GM18520 (cell line): Measurements from ENCODE around the gene TSPAN8.
"Not testable (repeated sequence)": the region's sequence is repeated elsewhere in the genome, so short reads cannot be mapped to it uniquely, and the experiment has no call there.

ENCODE experiments used
- ATAC-seq: cut with Tn5 transposase; IDR thresholded peaks from one replicate; pipeline ENCODE4 v1.9.1; 2021; ENCODE audit not compliant: unreplicated experiment

The TSPAN8 gene

DNA sequence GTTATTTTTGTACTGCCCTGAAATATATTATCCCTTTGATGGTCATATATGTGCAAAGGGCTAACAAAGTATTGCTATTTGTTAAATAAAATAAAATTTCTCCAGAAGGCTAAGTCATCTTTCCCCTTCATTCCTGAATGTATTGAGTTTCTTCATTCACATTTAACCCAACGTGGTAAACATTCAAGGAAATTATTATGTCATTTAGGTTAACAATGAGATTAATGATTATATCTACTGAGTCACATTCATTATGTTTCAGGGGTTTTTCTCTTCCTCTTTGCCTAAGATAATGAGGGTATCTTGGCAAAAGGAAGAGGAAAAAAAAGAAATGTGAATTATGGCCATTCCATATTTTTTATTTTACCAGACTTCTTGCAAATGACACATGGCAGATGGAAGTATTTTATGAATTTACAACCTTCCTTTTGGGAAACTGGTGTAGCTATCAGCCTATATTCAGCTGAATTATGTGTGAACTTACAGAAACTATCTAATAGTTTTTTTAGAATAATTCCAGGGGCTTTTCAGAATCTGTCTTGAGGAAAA is 27.2 kb downstream of the TSPAN8 start:
- no peak for ATAC-seq

- no peak for ATAC-seq
Observed at GRCh38 chr12:71129364-71129763, 28.4 kb downstream of the TSPAN8 start.

DNA sequence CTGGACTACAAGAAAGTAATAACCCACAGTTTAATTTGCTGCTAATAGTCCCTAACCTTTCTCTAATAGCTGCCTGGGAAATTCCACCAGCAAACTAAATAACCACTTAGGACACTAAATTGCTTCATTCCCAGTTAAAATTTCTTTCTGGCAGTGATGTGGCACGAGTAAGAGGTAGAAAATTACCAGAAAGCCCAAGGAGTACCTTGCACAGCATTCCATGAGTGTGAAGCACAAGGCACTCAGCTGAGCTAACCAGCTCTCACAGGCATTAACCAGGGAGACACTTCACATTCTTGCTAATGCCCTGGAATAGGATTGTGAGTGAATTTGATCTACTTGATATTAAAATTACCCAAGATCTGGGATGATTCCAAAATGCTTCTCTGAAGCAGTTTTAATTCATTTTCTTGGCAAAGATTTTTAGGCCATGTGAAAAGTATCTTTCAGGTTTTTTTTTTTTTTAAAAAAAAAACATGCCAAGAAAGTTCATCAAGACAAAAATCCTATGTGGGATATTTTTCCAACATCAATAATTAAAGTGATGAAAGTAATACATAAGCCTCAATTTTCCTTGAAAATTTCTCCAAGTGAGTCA is 29.5 kb downstream of the TSPAN8 start:
- ATAC-seq, result no peak

DNA sequence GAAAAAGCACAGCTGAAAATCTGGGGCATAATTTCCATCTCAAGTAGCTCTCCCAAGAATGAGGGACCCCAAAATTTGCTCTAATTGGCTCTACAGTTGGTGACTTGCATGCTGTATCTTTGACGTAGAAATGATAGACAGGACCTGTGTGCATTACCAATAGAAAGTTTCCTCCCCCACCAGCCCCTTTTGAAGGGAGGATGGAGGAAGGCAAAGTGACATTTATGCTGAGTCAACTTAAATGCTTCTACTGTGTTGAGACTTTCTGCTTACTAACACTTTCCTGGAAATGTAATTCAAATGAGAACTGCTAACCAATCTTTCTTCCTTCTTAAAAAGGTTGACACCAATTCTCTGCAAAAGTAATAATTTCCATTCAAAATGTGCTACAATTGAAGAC is 31.9 kb downstream of the TSPAN8 start:
- no peak for ATAC-seq

DNA sequence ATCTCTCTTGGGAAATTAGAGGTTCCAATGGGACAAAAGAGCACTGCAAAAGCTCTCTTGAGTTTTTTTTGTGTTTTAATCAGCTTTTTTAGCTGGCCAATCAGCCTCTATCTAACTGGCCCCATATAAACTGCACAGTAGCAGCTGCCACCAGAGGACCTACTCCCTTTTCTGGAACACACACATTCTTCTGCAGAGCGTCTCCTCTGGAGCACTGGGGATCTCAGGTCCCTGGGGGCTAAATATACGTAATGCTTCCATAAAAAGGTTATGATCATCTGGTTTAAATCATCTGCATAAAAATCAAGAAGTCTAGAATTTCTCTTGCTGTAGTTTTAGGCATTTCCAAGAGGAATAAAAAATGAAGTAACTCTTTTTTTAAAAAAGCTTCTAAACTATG is 32.3 kb downstream of the TSPAN8 start:
- ATAC-seq, result no peak

- ATAC-seq, result no peak
Observed at GRCh38 chr12:71124835-71125460, 32.9 kb downstream of the TSPAN8 start.

DNA sequence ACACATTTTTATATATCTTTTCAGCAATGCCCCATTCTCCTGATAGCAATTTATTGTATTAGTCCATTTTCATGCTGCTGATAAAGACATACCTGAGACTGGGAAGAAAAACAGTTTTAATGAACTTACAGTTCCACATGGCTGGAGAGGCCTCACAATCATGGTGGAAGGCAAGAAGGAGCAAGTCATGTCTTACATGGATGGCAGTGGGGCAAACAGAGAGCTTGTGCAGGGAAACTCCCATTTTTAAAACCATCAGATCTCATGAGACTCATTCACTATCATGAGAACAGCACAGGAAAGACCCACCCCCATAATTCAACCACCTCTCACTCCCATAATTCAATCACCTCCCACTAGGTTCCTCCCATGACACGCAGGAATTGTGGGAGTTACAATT is 44.7 kb downstream of the TSPAN8 start:
- not testable (repeated sequence) for ATAC-seq

- no peak for ATAC-seq
Observed at GRCh38 chr12:71109834-71110233, 48.0 kb downstream of the TSPAN8 start.

GRCh38 chr12:71108355-71108754 is 49.4 kb downstream of the TSPAN8 start:
- ATAC-seq, result no peak

GRCh38 chr12:71107936-71108335 is 49.9 kb downstream of the TSPAN8 start:
- ATAC-seq, result no peak

- ATAC-seq, result no peak
Observed at GRCh38 chr12:71105956-71106355, 51.8 kb downstream of the TSPAN8 start.

- ATAC-seq, result no peak
Observed at GRCh38 chr12:71092290-71092689, 65.5 kb downstream of the TSPAN8 start.

GRCh38 chr12:71090971-71091370 is 66.8 kb downstream of the TSPAN8 start:
- no peak for ATAC-seq

- ATAC-seq, result no peak
Observed at GRCh38 chr12:71085575-71085974, 72.2 kb downstream of the TSPAN8 start.

DNA sequence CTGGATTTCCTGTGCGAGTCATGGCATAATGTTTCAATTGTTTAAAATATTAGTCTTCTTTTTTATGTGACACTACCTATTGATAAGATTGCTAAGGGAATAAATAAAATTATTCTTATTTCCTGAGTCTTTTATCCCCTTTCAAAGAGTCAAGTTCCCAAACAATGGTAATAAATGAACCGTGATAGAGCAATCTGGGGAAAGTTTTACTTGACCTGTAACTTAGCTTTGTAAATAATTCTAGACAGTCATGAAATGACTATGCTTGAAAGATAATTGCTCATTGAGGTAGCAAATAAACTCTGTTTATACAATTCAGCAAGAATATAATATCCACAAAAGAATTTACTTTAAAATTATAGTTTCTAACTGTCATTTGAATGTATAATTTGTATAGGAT is 82.1 kb downstream of the TSPAN8 start:
- ATAC-seq, result no peak
